CD14-positive monocyte (primary cell): Measurements from ENCODE around the gene ODC1. TPM values are rescaled to one million over a fixed set of nuclear protein-coding genes. Genes with fewer than 3 reads are reported as not detected.

Source experiments
- DNase-seq, 3 donors: peaks; one replicate each; pipeline ENCODE4 v3.0.0-alpha.2; 2011 to 2022
- H2AFZ ChIP-seq: 2 replicates; pipeline ENCODE4 v1.6.0; 2012; ENCODE audit warnings: mild to moderate bottlenecking, low read depth, low read length, inconsistent platforms; ENCODE audit not compliant: insufficient read depth, poor library complexity, severe bottlenecking
- H3K27ac ChIP-seq, 2 donors: 1 replicate in 1 of 2; 2 replicates in 1 of 2; pipeline ENCODE4 v1.5.1; 2012 to 2013; ENCODE audit warnings: low read length in 2 of 2, control low read depth in 1 of 2, inconsistent platforms in 1 of 2, low read depth in 1 of 2, mild to moderate bottlenecking in 1 of 2
- H3K27me3 ChIP-seq, 2 donors: one replicate each; pipeline versions ENCODE4 v1.6.0 to v1.6.1; 2011 to 2013; ENCODE audit warnings: low read length in 2 of 2; ENCODE audit not compliant: control insufficient read depth in 2 of 2, insufficient read depth in 2 of 2
- H3K36me3 ChIP-seq, 2 donors: replicated peaks in 1 of 2; 1 replicate in 1 of 2; 2 replicates in 1 of 2; pipeline versions ENCODE4 v1.5.1 to v1.6.1; 2012 to 2013; ENCODE audit warnings: low read length in 2 of 2, control low read depth in 1 of 2, inconsistent platforms in 1 of 2, mild to moderate bottlenecking in 1 of 2; ENCODE audit not compliant: insufficient read depth in 2 of 2, control insufficient read depth in 1 of 2
- H3K4me1 ChIP-seq, 2 donors: 1 replicate in 1 of 2; 2 replicates in 1 of 2; pipeline versions ENCODE4 v1.5.1 to v1.6.1; 2012 to 2013; ENCODE audit warnings: low read length in 2 of 2, control low read depth in 1 of 2, inconsistent platforms in 1 of 2, mild to moderate bottlenecking in 1 of 2, moderate library complexity in 1 of 2; ENCODE audit not compliant: insufficient read depth in 2 of 2, control insufficient read depth in 1 of 2
- H3K4me2 ChIP-seq: replicated peaks from 2 replicates; pipeline ENCODE3; 2012; ENCODE audit warnings: low read length, moderate library complexity, mild to moderate bottlenecking; ENCODE audit not compliant: poor library complexity, severe bottlenecking; ENCODE audit errors: extremely low read depth
- H3K4me3 ChIP-seq, 3 experiments: fragments of 200-600 bp in 1 of 3; sonication (generic) in 1 of 3; replicated peaks in 1 of 3; 1 replicate in 2 of 3; 2 replicates in 1 of 3; pipeline ENCODE4 v1.5.1; 2011 to 2013; ENCODE audit warnings: low read length in 3 of 3, mild to moderate bottlenecking in 3 of 3, control low read depth in 2 of 3, low read depth in 2 of 3, inconsistent platforms in 1 of 3, moderate library complexity in 1 of 3
- H3K79me2 ChIP-seq: 2 replicates; pipeline ENCODE4 v1.6.0; 2012; ENCODE audit warnings: mild to moderate bottlenecking, control low read depth, inconsistent platforms, low read length, moderate library complexity; ENCODE audit not compliant: insufficient read depth
- H3K9ac ChIP-seq: 2 replicates; pipeline ENCODE4 v1.6.0; 2017; ENCODE audit warnings: low read length, mild to moderate bottlenecking; ENCODE audit not compliant: insufficient read depth, poor library complexity, severe bottlenecking
- H3K9me3 ChIP-seq, 2 donors: replicated peaks in 1 of 2; 1 replicate in 1 of 2; 2 replicates in 1 of 2; pipeline versions ENCODE4 v1.5.1 to v1.6.1; 2012 to 2013; ENCODE audit warnings: low read length in 2 of 2, control low read depth in 1 of 2; ENCODE audit not compliant: control insufficient read depth in 1 of 2, insufficient read depth in 1 of 2
- H4K20me1 ChIP-seq: 2 replicates; pipeline ENCODE4 v1.6.0; 2012; ENCODE audit warnings: mild to moderate bottlenecking, low read length, control low read depth, moderate library complexity; ENCODE audit not compliant: insufficient read depth
- H3K27ac Mint-ChIP-seq, 7 donors: one replicate each; pipeline ENCODE4 v1.8.0; 2020; ENCODE audit warnings: mild to moderate bottlenecking in 7 of 7, mixed read lengths in 7 of 7, moderate library complexity in 6 of 7, inconsistent platforms in 2 of 7
- H3K27me3 Mint-ChIP-seq, 3 donors: one replicate each; pipeline ENCODE4 v1.8.0; 2021 to 2022; ENCODE audit warnings: low read depth in 3 of 3, mild to moderate bottlenecking in 3 of 3, mixed read lengths in 3 of 3, moderate library complexity in 3 of 3, inconsistent platforms in 1 of 3
- H3K36me3 Mint-ChIP-seq, 2 donors: one replicate each; pipeline ENCODE4 v1.8.0; 2020; ENCODE audit warnings: mixed read lengths in 2 of 2, inconsistent platforms in 1 of 2, mild to moderate bottlenecking in 1 of 2
- H3K4me1 Mint-ChIP-seq: one replicate; pipeline ENCODE4 v1.8.0; 2020; ENCODE audit warnings: mild to moderate bottlenecking, mixed read lengths
- H3K4me3 Mint-ChIP-seq, 2 donors: one replicate each; pipeline ENCODE4 v1.8.0; 2020; ENCODE audit warnings: mild to moderate bottlenecking in 2 of 2, mixed read lengths in 2 of 2, moderate library complexity in 1 of 2
- H3K9me3 Mint-ChIP-seq, 7 donors: one replicate each; pipeline ENCODE4 v1.8.0; 2020 to 2022; ENCODE audit warnings: mixed read lengths in 7 of 7, mild to moderate bottlenecking in 6 of 7, moderate library complexity in 6 of 7, inconsistent platforms in 2 of 7
- CTCF ChIP-seq: fragments of 200-600 bp; IDR thresholded peaks from one replicate; pipeline ENCODE4 v1.8.0; 2022; ENCODE audit warnings: antibody characterized with exemption, mild to moderate bottlenecking
- WGBS: methylation state at CpG from one replicate; pipeline ENCODE4 v1.1.5; 2013; ENCODE audit warnings: missing lambda C conversion rate; ENCODE audit not compliant: insufficient coverage; 5-methylcytosine and 5-hydroxymethylcytosine counted together
- intact Hi-C, 2 donors: fragments of 100-400 bp; cut with micrococcal nuclease; formaldehyde crosslinking; loops; one replicate each; pipeline versions ENCODE4 v1.15.0 to v1.15.1; 2023
- polyA plus RNA-seq, 3 donors: library from polyadenylated mRNA; depleted of rRNA in 1 of 3; unstranded in 2 of 3; stranded (reverse) in 1 of 3; fragments of 300-500 nt in 2 of 3; fragments of >200 nt in 1 of 3; fragmentation: Illumina TruSeq in 2 of 3; gene quantifications; 1 replicate in 2 of 3; 2 replicates in 1 of 3; pipeline ENCODE4 v1.2.3, GENCODE V29; 2012 to 2021

Gene ODC1
- polyA plus RNA-seq, 3 donors, result 22.7 to 27.3 (median 23.6) TPM

GRCh38 chr2:10454505-10454904 lies 6.4 kb upstream of the ODC1 start:
- H4K20me1 ChIP-seq, result no peaks in the 10 kb centered on the region
- Mint-ChIP-seq H3K36me3 (no peaks in the 10 kb centered on the region), H3K27me3 (peaks cover 3 to 10% (median 9%) of the 10 kb centered on the region in 3 donors), H3K4me3 (no peak overlapping the region), H3K4me1 (peaks cover 10% of the 10 kb centered on the region), H3K9me3 (no peaks in the 10 kb centered on the region), H3K27ac (no peak overlapping the region)
- no peak overlapping the region for H3K4me3 ChIP-seq
- H3K27me3 ChIP-seq, result no peaks in the 10 kb centered on the region
- no peak for DNase-seq
- peaks cover 0 to 7% of the 10 kb centered on the region in 2 donors for H3K4me1 ChIP-seq
- H3K36me3 ChIP-seq, result no peaks in the 10 kb centered on the region
- no peak overlapping the region for H3K4me2 ChIP-seq
- H2AFZ ChIP-seq, result no peak overlapping the region
- no peak overlapping the region for H3K27ac ChIP-seq
- H3K9ac ChIP-seq, result no peak overlapping the region
- WGBS, result 98% methylated on average over 5 of the region's 7 CpGs
- no peaks in the 10 kb centered on the region for H3K9me3 ChIP-seq
- TF ChIP-seq CTCF, result no peak
- intact Hi-C loops, result no loop called here
- H3K79me2 ChIP-seq, result no peaks in the 10 kb centered on the region

- TF ChIP-seq CTCF, result no peak
- Histone ChIP-seq H3K4me3 (no peak overlapping the region), H3K4me1 (peaks cover 4 to 13% of the 10 kb centered on the region in 2 donors), H3K9me3 (no peaks in the 10 kb centered on the region), H3K36me3 (no peaks in the 10 kb centered on the region), H3K4me2 (no peak overlapping the region), H3K27ac (no peak overlapping the region), H3K79me2 (no peaks in the 10 kb centered on the region), H3K27me3 (no peaks in the 10 kb centered on the region), H2AFZ (no peak overlapping the region), H4K20me1 (no peaks in the 10 kb centered on the region), H3K9ac (no peak overlapping the region)
- Mint-ChIP-seq H3K36me3 (no peaks in the 10 kb centered on the region), H3K4me1 (peaks cover 15% of the 10 kb centered on the region), H3K9me3 (no peaks in the 10 kb centered on the region), H3K27me3 (peaks cover 3 to 7% (median 5%) of the 10 kb centered on the region in 3 donors), H3K27ac (no peak overlapping the region), H3K4me3 (no peak overlapping the region)
- no peak for DNase-seq
- 86% methylated on average over 9 of the region's 9 CpGs for WGBS
- intact Hi-C loops, result no loop called here
Measured at GRCh38 chr2:10453905-10454298, 5.8 kb upstream of the ODC1 start.
